ENCODE results near the gene OR10H4.

The OR10H4 gene

GRCh38 chr19:15937771-15938170 lies 11.0 kb upstream of the OR10H4 start:
- ATAC-seq = no peak
- TF ChIP-seq ZNF565 (CRISPR knock-in tag; conservative IDR thresholded peaks at IDR 0.05; ENCODE audit: low read depth) (no peak), CSRNP3 (CRISPR knock-in tag; IDR thresholded peaks at IDR 0.05) (no peak), PPARA (CRISPR knock-in tag; IDR thresholded peaks at IDR 0.05; ENCODE audit: borderline replicate concordance) (no peak), ZC3H10 (CRISPR knock-in tag; IDR thresholded peaks at IDR 0.05) (no peak), CREB5 (CRISPR knock-in tag; IDR thresholded peaks at IDR 0.05; ENCODE audit: low read depth) (no peak), POU6F1 (CRISPR knock-in tag; IDR thresholded peaks at IDR 0.05; ENCODE audit: borderline replicate concordance, low read depth) (no peak), ZFP3 (CRISPR knock-in tag; IDR thresholded peaks at IDR 0.05) (no peak)

GRCh38 chr19:15944401-15944800 lies 4.4 kb upstream of the OR10H4 start:
- TF ChIP-seq ZNF70 (CRISPR knock-in tag; IDR thresholded peaks at IDR 0.05) = no peak
- no peak for TF ChIP-seq POU6F1 (CRISPR knock-in tag; IDR thresholded peaks at IDR 0.05; ENCODE audit: borderline replicate concordance, low read depth)
- no peak for TF ChIP-seq CSRNP3 (CRISPR knock-in tag; IDR thresholded peaks at IDR 0.05)
- no peak for TF ChIP-seq PPARA (CRISPR knock-in tag; IDR thresholded peaks at IDR 0.05; ENCODE audit: borderline replicate concordance)
- TF ChIP-seq ESRRG (CRISPR knock-in tag; IDR thresholded peaks at IDR 0.05) = no peak
- no peak for TF ChIP-seq ARNTL (CRISPR knock-in tag; IDR thresholded peaks at IDR 0.05; ENCODE audit: borderline replicate concordance, low read depth)
- TF ChIP-seq RARB (CRISPR knock-in tag; IDR thresholded peaks at IDR 0.05) = no peak
- TF ChIP-seq ZC3H10 (CRISPR knock-in tag; IDR thresholded peaks at IDR 0.05) = no peak
- TF ChIP-seq GLIS3 (CRISPR knock-in tag; IDR thresholded peaks at IDR 0.05) = no peak
- TF ChIP-seq BACH2 (CRISPR knock-in tag; IDR thresholded peaks at IDR 0.05; ENCODE audit: borderline replicate concordance) = no peak
- no peak for TF ChIP-seq SNAI2 (CRISPR knock-in tag; IDR thresholded peaks at IDR 0.05)
- no peak for TF ChIP-seq ISL1 (CRISPR knock-in tag; IDR thresholded peaks at IDR 0.05)
- no peak for TF ChIP-seq TCF4 (CRISPR knock-in tag; IDR thresholded peaks at IDR 0.05; ENCODE audit: borderline replicate concordance)
- no peak for TF ChIP-seq TSHZ2 (CRISPR knock-in tag; IDR thresholded peaks at IDR 0.05)
- TF ChIP-seq TOX (CRISPR knock-in tag; IDR thresholded peaks at IDR 0.05; ENCODE audit: borderline replicate concordance) = no peak
- no peak for TF ChIP-seq ZFP30 (CRISPR knock-in tag; IDR thresholded peaks at IDR 0.05)
- TF ChIP-seq ZNF565 (CRISPR knock-in tag; conservative IDR thresholded peaks at IDR 0.05; ENCODE audit: low read depth) = no peak
- TF ChIP-seq OSR1 (CRISPR knock-in tag; IDR thresholded peaks at IDR 0.05) = no peak
- no peak for TF ChIP-seq CREB5 (CRISPR knock-in tag; IDR thresholded peaks at IDR 0.05; ENCODE audit: low read depth)
- TF ChIP-seq ZNF8 (CRISPR knock-in tag; IDR thresholded peaks at IDR 0.05) = no peak
- no peak for ATAC-seq
